PC-3 (cell line): Measurements from ENCODE around the gene GHRH. TPM values are rescaled to one million over a fixed set of nuclear protein-coding genes. Genes with fewer than 3 reads are reported as not detected.

ENCODE experiments used
- ATAC-seq: fragments of 200-7000 bp; cut with Tn5 transposase; 2 replicates; pipeline ENCODE4 v1.9.1; 2020; ENCODE audit warnings: mild to moderate bottlenecking, moderate library complexity
- BruUV-seq: library from RNA; stranded (reverse); fragments of 400-500 nt; replicated peaks from 2 replicates; lab custom pipeline; 2021; lab: Mats Ljungman, UMichigan
- CTCF ChIA-PET: fragments of 300-600 bp; sonication (Branson Sonifier 250); formaldehyde crosslinking; loops from one replicate; lab custom pipeline; 2022; ENCODE audit warnings: antibody characterized with exemption; lab: Charles Lee
- POLR2A ChIA-PET: fragments of 300-600 bp; sonication (Branson Sonifier 250); formaldehyde crosslinking; loops from one replicate; lab custom pipeline; 2022; ENCODE audit warnings: antibody characterized with exemption; ENCODE audit not compliant: unreplicated experiment; lab: Charles Lee
- DNase-seq: peaks from one replicate; pipeline ENCODE4 v3.0.0-alpha.2; 2015
- H2AFZ ChIP-seq: fragments of 300-600 bp; sonication (generic); 2 replicates; pipeline ENCODE4 v1.6.0; 2016; ENCODE audit warnings: antibody characterized with exemption, low read length
- H3F3A ChIP-seq: fragments of 300-600 bp; sonication (generic); one replicate; pipeline ENCODE4 v1.6.0; 2017; ENCODE audit warnings: antibody characterized with exemption, low read length, control low read depth, mild to moderate bottlenecking; ENCODE audit not compliant: unreplicated experiment
- H3K27ac ChIP-seq: fragments of 300-600 bp; sonication (generic); 2 replicates; pipeline ENCODE4 v1.5.1; 2016; ENCODE audit warnings: mild to moderate bottlenecking, low read length
- H3K27me3 ChIP-seq: fragments of 300-600 bp; sonication (generic); 2 replicates; pipeline ENCODE4 v1.6.1; 2016; ENCODE audit warnings: low read length, mixed read lengths
- H3K36me3 ChIP-seq: fragments of 300-600 bp; sonication (generic); 2 replicates; pipeline ENCODE4 v1.6.1; 2016; ENCODE audit warnings: low read depth, mixed run types, low read length, mixed read lengths
- H3K4me1 ChIP-seq: fragments of 300-600 bp; sonication (generic); 2 replicates; pipeline ENCODE4 v1.5.1; 2016; ENCODE audit warnings: low read length; ENCODE audit not compliant: insufficient read depth
- H3K4me2 ChIP-seq: fragments of 300-600 bp; sonication (generic); 2 replicates; pipeline ENCODE4 v1.6.0; 2016; ENCODE audit warnings: low read length
- H3K4me3 ChIP-seq: fragments of 300-600 bp; sonication (generic); 2 replicates; pipeline ENCODE4 v1.5.1; 2016; ENCODE audit warnings: mild to moderate bottlenecking, low read length, mixed read lengths
- H3K79me2 ChIP-seq: fragments of 300-600 bp; sonication (generic); 2 replicates; pipeline ENCODE4 v1.6.1; 2017; ENCODE audit warnings: low read length, mixed read lengths
- H3K9ac ChIP-seq: fragments of 300-600 bp; sonication (generic); 2 replicates; pipeline ENCODE4 v1.6.0; 2016; ENCODE audit warnings: mild to moderate bottlenecking, low read length
- H3K9me2 ChIP-seq: fragments of 300-600 bp; sonication (generic); replicated peaks from 2 replicates; pipeline ENCODE4 v1.6.1; 2016; ENCODE audit warnings: mixed run types, low read length, mixed read lengths
- H3K9me3 ChIP-seq: fragments of 300-600 bp; sonication (generic); 2 replicates; pipeline ENCODE4 v1.6.1; 2016; ENCODE audit warnings: low read length, mixed read lengths
- H4K20me1 ChIP-seq: fragments of 300-600 bp; sonication (generic); 2 replicates; pipeline ENCODE4 v1.6.1; 2016; ENCODE audit warnings: low read length, mixed read lengths
- CTCF ChIP-seq: fragments of 300-600 bp; sonication (generic); conservative IDR thresholded peaks from 2 replicates; pipeline ENCODE4 v1.5.1; 2017; ENCODE audit warnings: antibody characterized with exemption, low read depth, mild to moderate bottlenecking, low read length
- EZH2 ChIP-seq: fragments of 300-600 bp; sonication (generic); IDR thresholded peaks from one replicate; pipeline ENCODE4 v1.6.1; 2017; ENCODE audit warnings: antibody characterized with exemption, mild to moderate bottlenecking, low read length; ENCODE audit not compliant: unreplicated experiment
- EZH2phosphoT487 ChIP-seq: fragments of 300-600 bp; sonication (generic); IDR thresholded peaks from 2 replicates; pipeline ENCODE4 v1.6.1; 2018; ENCODE audit warnings: mild to moderate bottlenecking, antibody characterized with exemption, low read length, borderline replicate concordance
- intact Hi-C: fragments of 100-400 bp; cut with micrococcal nuclease; formaldehyde crosslinking; loops from 2 replicates; pipeline ENCODE4 v1.9.0; 2023
- total RNA-seq: library from RNA; depleted of rRNA; stranded (reverse); fragments of >200 nt; gene quantifications from 2 replicates; pipeline ENCODE4 v1.2.3, GENCODE V29; 2014

Gene GHRH
- total RNA-seq, 1 experiment from 2014 or later: not detected

- DNase-seq (no peak), ATAC-seq (no peak)
- Histone ChIP-seq H3F3A (no peaks in the 10 kb centered on the region), H3K4me2 (no peak overlapping the region), H3K9ac (no peak overlapping the region), H2AFZ (no peak overlapping the region), H4K20me1 (no peaks in the 10 kb centered on the region), H3K4me1 (no peaks in the 10 kb centered on the region), H3K79me2 (no peaks in the 10 kb centered on the region), H3K27ac (no peak overlapping the region), H3K27me3 (no peaks in the 10 kb centered on the region), H3K9me2 (no peaks in the 10 kb centered on the region), H3K4me3 (no peak overlapping the region), H3K9me3 (no peaks in the 10 kb centered on the region), H3K36me3 (no peaks in the 10 kb centered on the region)
- no TSS peak for BruUV-seq
- intact Hi-C loops: loop anchor here (5.0 kb wide), 1 partner anchor 102 kb away; no protein-coding TSS in a partner anchor
- CTCF ChIA-PET: no interaction called here
- POLR2A ChIA-PET: no interaction called here
- TF ChIP-seq EZH2phosphoT487: no peak
- TF ChIP-seq CTCF: no peak
- no peak for TF ChIP-seq EZH2
These were observed 18.2 kb upstream of the GHRH start for GRCh38 chr20:37279820-37280219.

GRCh38 chr20:37278966-37279590, 17.5 kb upstream of the GHRH start:
- no peaks in the 10 kb centered on the region for H3K9me3 ChIP-seq
- no peaks in the 10 kb centered on the region for H3K9me2 ChIP-seq
- DNase-seq (no peak), ATAC-seq (no peak)
- no peak overlapping the region for H3K4me2 ChIP-seq
- no peaks in the 10 kb centered on the region for H4K20me1 ChIP-seq
- no peak overlapping the region for H3K9ac ChIP-seq
- no TSS peak for BruUV-seq
- no peak overlapping the region for H3K4me3 ChIP-seq
- H3K36me3 ChIP-seq: no peaks in the 10 kb centered on the region
- H3F3A ChIP-seq: no peaks in the 10 kb centered on the region
- H3K27me3 ChIP-seq: no peaks in the 10 kb centered on the region
- POLR2A ChIA-PET: no interaction called here
- no peak for TF ChIP-seq CTCF
- no peak for TF ChIP-seq EZH2
- TF ChIP-seq EZH2phosphoT487: no peak
- no peak overlapping the region for H2AFZ ChIP-seq
- CTCF ChIA-PET: interaction anchor here (0.6 kb wide), 3 partner anchors 103 to 1706 kb away, joined by 3 to 5 read pairs (median 5); no protein-coding TSS in a partner anchor
- H3K4me1 ChIP-seq: no peaks in the 10 kb centered on the region
- no peak overlapping the region for H3K27ac ChIP-seq
- H3K79me2 ChIP-seq: no peaks in the 10 kb centered on the region
- intact Hi-C loops: no loop called here

GRCh38 chr20:37277253-37277593, 15.6 kb upstream of the GHRH start:
- CTCF ChIA-PET: interaction anchor here (0.6 to 0.7 kb wide), 2 partner anchors 81 to 98 kb away, joined by 3 read pairs; partner anchors contain the start of genes MROH8 and RPN2
- H2AFZ ChIP-seq: peak overlapping the region; percentile 29; the same call in 1 of the 2 replicates
- no peaks in the 10 kb centered on the region for H3K36me3 ChIP-seq
- no peak overlapping the region for H3K4me2 ChIP-seq
- POLR2A ChIA-PET: no interaction called here
- no peak overlapping the region for H3K4me3 ChIP-seq
- H3K27me3 ChIP-seq: no peaks in the 10 kb centered on the region
- no peak overlapping the region for H3K9ac ChIP-seq
- no peaks in the 10 kb centered on the region for H3K9me3 ChIP-seq
- H3K4me1 ChIP-seq: no peaks in the 10 kb centered on the region
- no peaks in the 10 kb centered on the region for H3K79me2 ChIP-seq
- BruUV-seq: no TSS peak
- no peaks in the 10 kb centered on the region for H4K20me1 ChIP-seq
- DNase-seq (no peak), ATAC-seq (no peak)
- H3K27ac ChIP-seq: no peak overlapping the region
- intact Hi-C loops: no loop called here
- no peaks in the 10 kb centered on the region for H3K9me2 ChIP-seq
- TF ChIP-seq EZH2 (no peak), CTCF (no peak), EZH2phosphoT487 (no peak)
- no peaks in the 10 kb centered on the region for H3F3A ChIP-seq
